AG09309 (cell line): ENCODE measurements around the gene CDK5RAP2.

Experiments
- DNase-seq: peaks from one replicate; pipeline ENCODE4 v3.0.0-alpha.2; 2010; ENCODE audit warnings: low read depth
- H3K4me3 ChIP-seq: 2 replicates; pipeline ENCODE4 v1.5.1; 2011; ENCODE audit warnings: mild to moderate bottlenecking, low read depth, low read length, moderate library complexity; ENCODE audit not compliant: control insufficient read depth
- CTCF ChIP-seq: IDR thresholded peaks from 2 replicates; pipeline ENCODE4 v1.5.1; 2011; ENCODE audit warnings: mild to moderate bottlenecking, low read depth, low read length, inconsistent platforms; ENCODE audit not compliant: insufficient read depth, control insufficient read depth; ENCODE audit errors: missing control alignments

Gene CDK5RAP2

GRCh38 chr9:120436983-120437475 lies 142.9 kb downstream of the CDK5RAP2 start:
- H3K4me3 ChIP-seq = no peak overlapping the region
- TF ChIP-seq CTCF = no peak
- no peak for DNase-seq

GRCh38 chr9:120436446-120436845 lies 143.5 kb downstream of the CDK5RAP2 start:
- TF ChIP-seq CTCF = no peak
- H3K4me3 ChIP-seq = no peak overlapping the region
- DNase-seq = no peak

- TF ChIP-seq CTCF = no peak
- H3K4me3 ChIP-seq = no peak overlapping the region
- no peak for DNase-seq
Measured at GRCh38 chr9:120435091-120435490, 144.9 kb downstream of the CDK5RAP2 start.

GRCh38 chr9:120434532-120434931 lies 145.4 kb downstream of the CDK5RAP2 start:
- no peak overlapping the region for H3K4me3 ChIP-seq
- TF ChIP-seq CTCF = no peak
- DNase-seq = no peak

GRCh38 chr9:120433701-120434100 lies 146.3 kb downstream of the CDK5RAP2 start:
- no peak overlapping the region for H3K4me3 ChIP-seq
- no peak for DNase-seq
- TF ChIP-seq CTCF = no peak

- H3K4me3 ChIP-seq = no peak overlapping the region
- no peak for TF ChIP-seq CTCF
- no peak for DNase-seq
Measured at GRCh38 chr9:120432600-120432999, 147.4 kb downstream of the CDK5RAP2 start.

GRCh38 chr9:120431268-120431667 lies 148.7 kb downstream of the CDK5RAP2 start:
- TF ChIP-seq CTCF = no peak
- H3K4me3 ChIP-seq = no peak overlapping the region
- DNase-seq = no peak
